Activated naive CD4-positive, alpha-beta T cell treated with anti-CD3 and anti-CD28 coated beads, Interleukin-2, amount 50 U/mL, for 16 hours (primary cell): Measurements from ENCODE around the gene PRIM2.
"Not testable (repeated sequence)": the region's sequence is repeated elsewhere in the genome, so short reads cannot be mapped to it uniquely, and the experiment has no call there.

Experiments used
- DNase-seq: peaks from one replicate; pipeline ENCODE4 v3.0.0-alpha.2; 2020

PRIM2 gene

DNA sequence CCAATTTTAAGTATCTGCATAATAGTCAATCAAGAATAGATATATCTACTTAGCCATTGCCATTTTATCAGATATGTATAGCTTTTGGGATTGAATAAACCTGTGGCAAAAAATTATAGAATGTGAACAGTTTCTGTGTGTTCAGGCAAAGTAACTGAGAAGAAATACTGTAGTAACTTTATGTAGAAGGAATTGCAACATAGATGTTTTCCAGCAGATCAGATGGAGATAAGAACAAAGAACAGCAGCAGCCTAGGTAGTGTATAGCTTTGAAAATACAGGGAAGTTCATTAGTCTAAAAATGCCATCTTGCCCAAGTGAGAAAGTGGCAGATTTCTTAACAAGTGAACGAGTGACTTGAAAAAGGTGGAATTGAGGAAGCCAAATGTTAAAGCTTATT, 197.7 kb downstream of the PRIM2 start:
- not testable (repeated sequence) for DNase-seq

DNA sequence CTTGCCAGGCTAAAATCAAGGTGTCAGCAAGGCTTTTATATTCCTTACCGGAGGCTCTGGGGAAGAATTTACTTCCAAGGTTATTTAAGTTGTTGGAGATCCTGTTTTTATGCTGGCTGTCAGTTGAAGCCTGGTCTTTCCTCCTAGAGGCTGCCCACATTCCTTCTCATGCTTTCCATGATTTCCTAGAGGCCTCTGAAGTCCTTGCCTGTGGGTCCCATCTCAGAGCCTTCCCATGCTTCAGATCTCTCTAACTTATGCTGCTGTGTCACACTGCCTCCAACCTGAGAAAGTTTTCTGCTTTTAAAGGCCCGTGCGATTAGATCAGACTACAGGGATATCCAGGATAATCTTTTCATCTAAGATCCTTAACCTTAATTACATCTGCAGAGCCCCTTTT, 198.4 kb downstream of the PRIM2 start:
- not testable (repeated sequence) for DNase-seq

DNA sequence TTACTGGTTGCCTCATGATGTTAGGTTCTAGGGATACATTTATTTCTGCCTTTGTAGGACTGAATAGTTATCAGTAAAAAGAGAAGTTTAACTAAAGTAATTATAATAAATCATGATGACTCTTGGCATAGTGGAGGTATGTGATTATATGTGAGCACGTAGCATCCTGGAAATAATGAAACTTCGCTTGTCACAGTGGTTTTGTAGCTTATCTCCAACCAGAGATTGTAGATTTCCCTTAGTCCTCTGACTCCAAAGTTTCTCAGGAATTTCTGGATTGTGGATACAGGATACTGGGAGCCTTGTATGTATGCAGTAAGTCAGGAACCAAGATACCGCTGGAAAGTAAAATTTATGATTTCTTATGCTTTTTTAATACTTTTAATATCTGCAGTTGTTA, 199.3 kb downstream of the PRIM2 start:
- DNase-seq: not testable (repeated sequence)

DNA sequence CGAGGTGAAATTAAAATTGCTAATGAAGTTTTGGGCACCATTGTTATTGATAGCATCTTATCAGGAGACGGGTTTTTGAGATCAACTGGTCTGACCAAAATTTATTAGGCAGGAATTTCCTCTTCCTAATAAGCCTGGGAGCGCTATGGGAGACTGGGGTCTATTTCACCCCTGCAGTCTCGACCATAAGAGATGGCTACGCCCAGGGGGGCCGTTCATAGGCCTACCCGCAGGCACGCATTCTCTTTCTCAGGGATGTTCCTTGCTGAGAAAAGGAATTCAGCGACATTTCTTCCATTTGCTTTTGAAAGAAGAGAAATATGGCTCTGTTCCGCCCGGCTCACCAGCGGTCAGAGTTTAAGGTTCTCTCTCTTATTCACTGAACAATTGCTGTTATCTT, 201.8 kb downstream of the PRIM2 start:
- not testable (repeated sequence) for DNase-seq

DNA sequence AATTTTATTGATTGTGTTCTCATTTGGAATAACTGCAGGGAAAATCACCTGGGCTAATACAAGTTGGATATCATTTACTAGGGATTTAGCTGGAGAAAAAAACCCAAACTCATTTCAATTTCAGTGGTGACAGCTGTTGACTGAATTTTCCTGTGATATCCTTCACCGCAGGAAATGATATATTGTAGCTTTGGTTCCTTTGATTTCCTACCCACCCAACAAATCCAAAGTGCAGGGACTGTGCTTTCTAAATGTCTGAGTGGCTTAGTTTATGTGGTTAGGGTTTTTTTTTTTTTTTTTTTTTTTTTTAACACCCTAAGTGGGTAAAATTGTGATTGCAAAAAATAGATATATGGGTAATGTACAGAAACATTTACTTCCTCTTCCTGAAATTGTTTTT, 203.7 kb downstream of the PRIM2 start:
- DNase-seq: not testable (repeated sequence)

DNA sequence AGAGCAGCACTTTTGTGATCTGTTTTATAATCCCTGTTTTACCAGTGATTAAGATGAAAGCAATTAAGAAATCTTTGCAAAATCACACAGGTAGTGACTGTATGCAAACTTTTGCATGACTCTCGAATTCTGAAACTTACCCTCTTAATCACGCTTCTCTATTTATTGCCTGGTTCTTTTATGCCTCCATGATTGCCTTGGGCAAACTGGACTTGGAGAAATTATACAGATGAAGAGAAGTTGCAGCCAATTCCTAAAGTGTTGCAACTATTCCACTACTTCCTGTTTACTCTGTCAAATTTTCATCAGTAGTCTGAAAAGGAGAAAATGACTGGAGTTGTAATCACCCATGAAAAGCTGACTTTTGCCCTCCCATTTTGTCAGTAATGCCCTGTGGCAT, 205.8 kb downstream of the PRIM2 start:
- not testable (repeated sequence) for DNase-seq

DNA sequence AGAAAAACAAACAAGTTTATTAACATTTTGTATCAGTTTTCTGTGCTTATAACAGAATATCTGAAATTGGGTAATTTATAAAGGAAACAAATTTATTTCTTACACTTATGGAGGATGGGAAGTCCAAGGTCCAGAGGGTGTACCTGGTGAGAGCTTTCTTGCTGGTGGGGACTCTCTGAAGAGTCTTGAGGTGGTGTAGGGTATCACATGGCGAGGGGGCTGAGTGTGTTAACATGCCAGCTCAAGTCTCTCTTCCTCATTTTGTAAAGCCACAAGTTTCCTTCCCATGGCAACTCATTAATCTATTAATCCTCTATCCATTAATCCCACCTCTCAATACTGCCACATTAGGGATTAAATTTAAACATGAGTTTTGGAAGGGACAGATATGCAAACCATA, 212.3 kb downstream of the PRIM2 start:
- not testable (repeated sequence) for DNase-seq

DNA sequence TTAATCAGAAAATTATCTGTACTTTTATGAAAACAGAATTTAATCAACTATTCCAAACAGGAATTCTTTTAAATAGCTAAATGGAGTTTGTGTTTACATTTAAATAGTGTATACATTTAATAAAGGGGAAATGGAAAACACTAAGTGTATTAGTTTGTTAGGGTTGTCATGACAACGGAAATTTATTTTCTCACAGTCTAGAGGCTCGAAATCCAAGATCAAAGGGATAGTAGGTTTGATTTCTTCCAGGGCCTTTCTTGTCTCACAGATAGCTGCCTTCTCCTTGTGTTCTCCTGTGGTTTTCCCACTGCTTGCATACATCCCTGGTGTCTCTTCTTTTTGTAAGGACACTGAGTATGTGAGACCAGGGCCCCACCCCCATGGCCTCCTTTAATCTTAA, 215.2 kb downstream of the PRIM2 start:
- not testable (repeated sequence) for DNase-seq

DNA sequence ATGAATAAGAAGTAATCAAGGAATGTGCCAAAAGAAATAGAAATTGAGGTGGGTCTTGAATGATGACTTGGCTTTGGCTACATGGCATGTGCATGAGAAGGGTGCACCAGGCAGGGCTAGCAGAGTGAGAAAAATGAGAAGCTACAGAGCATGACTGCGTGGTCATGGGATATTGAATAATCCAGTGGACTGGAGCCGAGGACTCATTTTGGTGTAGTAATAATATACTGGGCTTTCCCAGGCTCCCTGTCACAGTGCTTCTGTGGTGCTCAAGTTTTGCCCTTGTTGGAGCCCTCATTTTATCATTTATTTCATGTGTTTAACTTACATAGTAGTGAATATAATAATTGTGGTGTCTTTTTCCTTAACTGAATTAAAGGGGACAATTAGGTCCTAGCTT, 217.7 kb downstream of the PRIM2 start:
- not testable (repeated sequence) for DNase-seq

DNA sequence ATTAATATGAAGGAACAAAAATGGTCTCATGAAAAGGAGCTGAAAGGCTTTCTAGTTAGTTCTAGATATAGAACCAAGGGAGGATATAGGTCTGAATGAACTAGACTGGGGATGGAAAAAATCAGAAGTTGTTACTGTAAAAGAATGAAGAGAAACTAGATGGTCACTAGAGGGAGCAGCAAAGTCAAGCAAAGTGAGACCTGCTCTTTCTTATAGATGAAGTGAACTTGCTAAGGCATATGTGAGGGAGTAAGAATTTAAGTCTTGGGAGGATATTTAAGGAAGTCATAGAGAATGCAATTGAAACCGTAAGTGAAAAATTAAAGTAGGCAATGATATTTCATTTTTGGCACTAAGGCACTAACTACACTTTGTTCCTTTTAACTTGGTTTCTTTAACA, 218.6 kb downstream of the PRIM2 start:
- not testable (repeated sequence) for DNase-seq

DNA sequence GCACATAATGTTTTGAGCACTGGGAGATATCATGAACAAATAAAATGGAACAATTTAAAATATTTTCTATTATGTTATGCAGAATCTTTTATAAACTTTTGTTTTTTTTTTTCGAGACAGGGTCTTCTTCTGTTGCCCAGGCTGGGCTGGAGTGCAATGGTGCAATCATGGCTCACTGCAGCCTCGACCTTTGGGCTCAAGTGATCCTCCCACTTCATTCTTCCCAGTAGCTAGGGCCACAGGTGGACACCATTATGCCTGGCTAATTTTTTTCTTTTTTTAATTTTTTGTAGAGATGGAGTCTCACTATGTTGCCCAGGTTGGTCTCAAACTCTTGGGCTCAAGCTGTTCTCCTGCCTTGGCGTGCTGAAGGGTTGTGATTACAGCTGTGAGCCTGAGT, 220.5 kb downstream of the PRIM2 start:
- DNase-seq: not testable (repeated sequence)

DNA sequence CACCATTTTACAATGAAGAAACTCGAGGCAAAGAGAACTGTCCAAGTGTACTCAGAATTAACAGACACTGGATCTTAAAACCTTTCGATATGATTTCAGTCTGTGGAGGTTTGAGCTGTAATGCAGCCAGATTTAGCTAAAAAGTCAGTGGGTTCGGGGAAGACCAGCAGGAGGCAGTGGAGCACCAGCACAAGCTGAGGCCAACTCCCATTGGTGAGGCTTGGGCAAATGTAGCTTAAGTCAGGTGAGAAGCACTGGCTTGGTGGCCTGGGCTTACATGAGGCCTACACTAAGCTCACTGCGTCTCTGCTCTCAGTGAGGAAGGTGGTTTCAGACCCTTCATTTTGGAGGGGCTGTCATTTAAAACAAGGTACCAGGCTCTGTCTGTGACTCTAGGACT, 234.5 kb downstream of the PRIM2 start:
- DNase-seq: not testable (repeated sequence)

DNA sequence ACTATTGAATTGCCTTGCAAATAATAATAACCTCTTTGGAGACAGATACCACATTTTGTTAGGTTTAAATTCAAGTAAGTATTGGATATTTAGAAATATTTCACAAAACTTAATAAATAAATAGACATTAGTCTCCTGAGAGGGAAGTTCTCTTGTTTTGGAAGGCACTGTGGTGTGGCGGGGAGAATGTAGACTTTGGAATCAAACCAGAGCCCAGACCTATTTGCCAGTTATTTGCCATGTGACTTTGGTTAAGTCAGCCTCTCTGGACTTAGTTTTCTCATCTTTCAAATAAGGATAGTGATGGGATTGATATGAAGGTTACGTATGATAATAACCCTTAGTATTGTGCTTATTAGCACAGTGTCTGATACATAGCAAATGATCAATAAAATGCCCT, 240.4 kb downstream of the PRIM2 start:
- not testable (repeated sequence) for DNase-seq

DNA sequence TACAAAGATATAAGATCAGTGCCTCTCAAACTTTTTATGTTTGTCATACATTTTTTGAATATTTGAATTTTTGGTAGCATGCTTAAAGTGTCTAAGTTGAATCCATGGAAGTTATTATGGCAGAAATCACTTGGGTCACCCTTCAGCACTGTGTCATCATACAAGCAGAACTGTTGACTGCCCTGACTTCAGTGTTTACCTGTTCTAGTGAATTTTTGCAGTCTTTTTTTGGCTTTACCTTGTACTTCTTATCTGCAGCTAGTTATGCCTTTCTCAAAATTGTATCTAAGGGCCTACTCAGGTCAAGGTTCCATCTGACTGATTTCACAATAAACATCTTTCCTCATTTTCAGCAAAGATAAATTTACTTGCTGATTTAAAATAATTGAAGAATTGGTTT, 241.7 kb downstream of the PRIM2 start:
- not testable (repeated sequence) for DNase-seq

DNA sequence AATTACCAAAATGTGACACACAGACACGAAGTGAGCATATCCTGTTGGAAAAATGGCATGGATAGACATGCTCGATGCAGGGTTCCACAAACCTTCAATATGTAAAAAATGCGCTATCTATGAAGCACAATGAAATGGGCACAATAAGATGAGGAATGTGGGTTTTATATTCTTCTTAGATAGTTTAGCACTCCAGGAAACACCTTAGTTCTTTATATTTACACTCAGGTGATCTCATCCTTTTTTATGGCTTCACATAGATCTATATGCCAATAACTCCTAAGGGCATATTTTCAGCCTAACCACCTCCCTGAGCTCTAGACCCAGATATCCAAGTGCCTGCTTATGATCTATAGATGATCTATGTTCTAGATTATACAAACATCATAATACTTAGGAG, 244.8 kb downstream of the PRIM2 start:
- not testable (repeated sequence) for DNase-seq

DNA sequence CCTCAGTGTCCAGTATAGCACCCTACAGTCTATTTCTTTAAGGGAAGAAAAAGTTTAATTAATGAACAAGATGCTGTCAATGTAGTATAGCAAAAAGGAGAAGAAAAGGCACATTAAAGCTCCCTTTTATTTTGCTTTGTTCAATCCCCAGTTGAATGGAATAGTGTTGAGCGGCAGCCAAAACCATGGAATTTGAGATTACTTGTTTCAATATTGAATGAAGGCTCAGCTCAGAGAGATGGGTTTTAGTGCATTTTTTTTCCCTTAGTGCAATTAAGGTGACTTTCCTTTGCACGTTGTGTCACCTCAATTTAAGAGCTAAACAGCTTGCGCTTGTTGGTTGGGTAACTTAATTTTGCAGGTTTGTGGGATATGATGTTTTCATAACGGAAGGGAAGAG, 254.7 kb downstream of the PRIM2 start:
- DNase-seq: not testable (repeated sequence)

DNA sequence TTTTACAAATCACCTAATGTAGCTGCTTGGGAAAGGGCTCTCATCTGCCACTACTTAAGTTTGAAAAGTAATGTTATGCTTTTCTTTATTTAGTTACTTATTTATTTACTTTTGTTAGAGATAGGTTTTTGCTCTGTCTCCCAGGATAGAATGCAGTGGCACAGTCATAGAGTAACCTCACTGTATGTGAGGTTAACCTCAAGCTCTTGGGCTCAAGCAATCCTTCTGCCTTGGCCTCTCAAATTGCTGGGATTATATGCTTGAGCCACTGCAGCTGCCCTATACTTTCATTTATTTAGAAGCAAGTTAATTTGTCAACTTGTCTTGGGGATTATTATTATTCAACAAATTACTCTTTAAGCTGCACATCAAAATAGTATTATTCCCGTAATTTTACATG, 255.4 kb downstream of the PRIM2 start:
- not testable (repeated sequence) for DNase-seq

DNA sequence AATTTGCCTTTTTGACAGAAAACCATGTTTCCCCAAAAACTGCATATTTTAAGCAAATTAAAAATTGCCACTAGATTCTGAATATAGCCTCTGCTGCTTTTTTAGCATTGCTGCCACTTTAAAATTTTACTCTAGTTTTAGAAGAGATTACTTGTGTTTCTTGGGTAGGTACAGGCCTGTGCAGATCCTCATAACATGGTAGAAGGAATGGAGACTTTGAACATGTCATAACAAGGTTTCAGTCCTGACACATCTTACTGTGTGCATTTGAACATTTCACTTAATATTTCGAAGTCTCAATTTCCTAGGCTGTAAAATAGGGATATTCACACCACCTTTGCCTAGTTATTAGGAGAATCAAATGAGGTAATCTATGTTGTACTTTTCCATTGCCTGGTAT, 259.6 kb downstream of the PRIM2 start:
- not testable (repeated sequence) for DNase-seq

DNA sequence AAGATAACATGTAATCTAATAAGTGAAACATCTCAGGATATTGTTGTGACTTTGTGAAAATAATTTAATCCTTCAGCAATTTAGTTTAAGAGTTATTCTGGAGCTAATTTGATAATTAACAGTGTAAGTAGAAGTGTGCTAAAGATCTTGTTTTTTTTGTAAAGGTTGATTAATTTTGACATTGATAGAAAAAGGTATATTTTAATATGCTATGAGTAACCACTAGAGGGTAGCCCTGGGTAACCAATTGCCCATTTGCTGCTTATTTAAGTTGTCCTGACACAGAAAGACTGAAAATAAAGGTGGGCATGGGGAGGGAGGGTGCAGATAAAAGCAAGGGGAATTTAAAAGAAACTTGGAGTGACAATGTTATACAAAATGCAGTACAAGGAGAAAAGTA, 262.1 kb downstream of the PRIM2 start:
- not testable (repeated sequence) for DNase-seq

DNA sequence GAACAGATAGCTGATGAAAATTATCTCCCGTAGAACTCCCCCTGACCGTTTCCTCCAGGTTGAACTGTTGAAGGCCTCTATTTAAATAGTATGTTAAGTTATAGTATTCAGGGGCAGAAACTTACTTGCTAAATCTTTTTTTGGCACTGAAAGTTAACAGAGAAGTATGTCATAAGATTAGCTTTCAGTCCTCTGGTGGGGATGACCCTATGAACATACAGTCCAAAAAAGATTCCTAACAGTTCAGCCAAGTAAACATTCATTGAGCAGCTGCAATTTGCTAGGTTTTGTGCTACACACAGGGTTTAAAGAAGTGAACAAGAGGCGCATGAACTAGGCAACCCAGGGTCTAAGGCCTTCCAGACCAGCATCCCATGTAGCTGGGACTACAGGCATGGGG, 264.2 kb downstream of the PRIM2 start:
- DNase-seq: not testable (repeated sequence)

DNA sequence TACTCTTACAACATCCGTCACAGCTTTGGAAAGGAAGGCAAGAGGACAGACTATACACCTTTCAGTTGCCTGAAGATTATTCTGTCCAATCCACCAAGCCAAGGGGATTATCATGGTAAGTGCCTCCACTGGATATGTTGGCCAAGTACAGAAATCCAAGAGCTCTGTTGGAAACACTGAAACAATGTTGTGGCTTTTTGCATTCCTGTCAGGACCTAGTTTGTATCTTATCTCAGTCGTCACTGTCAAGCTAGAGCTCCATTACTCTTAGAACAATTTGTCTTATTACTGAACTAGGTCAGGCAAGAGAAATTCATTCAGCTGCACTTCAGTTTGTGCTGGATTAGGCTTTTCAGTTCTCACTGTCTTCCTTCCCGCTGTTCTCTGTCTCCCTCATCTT, 283.7 kb downstream of the PRIM2 start:
- DNase-seq: not testable (repeated sequence)

DNA sequence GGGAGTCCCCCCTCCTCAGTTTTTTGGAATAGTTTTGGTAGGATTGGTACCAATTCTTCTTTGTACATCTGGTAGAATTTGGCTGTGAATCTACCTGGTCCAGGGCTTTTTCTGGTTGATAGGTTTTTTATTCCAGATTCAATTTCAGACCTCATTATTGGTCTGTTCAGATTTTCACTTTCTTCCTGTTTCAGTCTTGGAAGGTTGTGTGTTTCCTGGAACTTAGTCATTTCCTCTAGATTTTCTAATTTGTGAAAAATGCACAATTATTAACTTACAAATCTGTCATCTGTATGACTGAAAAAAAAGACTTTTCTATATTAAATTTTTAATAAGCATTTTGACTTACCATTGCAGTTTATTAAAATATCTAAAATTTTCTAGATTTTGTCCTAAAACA, 287.9 kb downstream of the PRIM2 start:
- not testable (repeated sequence) for DNase-seq

DNA sequence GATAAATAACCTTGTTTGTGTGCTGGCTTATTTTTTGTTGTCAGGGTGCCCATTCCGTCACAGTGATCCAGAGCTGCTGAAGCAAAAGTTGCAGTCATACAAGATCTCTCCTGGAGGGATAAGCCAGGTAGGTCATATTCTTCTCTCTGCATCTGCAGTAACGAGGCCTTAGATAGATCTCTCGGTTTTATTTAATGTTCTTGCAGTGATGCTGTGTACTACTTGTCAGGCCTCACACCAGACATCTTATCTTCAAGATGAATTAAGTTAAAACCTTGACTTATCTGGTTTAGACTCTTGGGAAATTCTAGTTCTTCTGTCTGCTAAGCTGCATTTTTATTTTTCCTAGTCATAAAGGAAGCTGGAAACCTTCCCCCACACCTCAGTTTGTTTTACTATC, 288.9 kb downstream of the PRIM2 start:
- DNase-seq: not testable (repeated sequence)

DNA sequence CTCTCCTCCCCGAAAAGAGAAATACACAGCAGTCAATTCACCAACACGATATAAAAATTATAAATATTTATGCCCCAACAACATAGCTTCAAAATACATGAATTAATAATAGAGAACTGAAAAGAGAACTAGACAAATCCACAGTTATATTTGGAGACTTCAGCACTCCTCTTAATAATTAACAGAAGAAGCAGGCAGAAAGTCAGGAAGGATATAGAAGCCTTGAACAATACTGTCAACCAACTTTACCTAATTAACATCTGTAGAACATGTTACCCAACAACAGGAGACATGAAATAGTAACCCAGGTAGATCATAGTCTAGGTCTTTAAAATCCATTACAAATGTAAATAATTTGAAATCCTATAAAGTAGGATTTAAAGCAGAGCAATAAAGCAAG, 293.2 kb downstream of the PRIM2 start:
- DNase-seq: not testable (repeated sequence)

DNA sequence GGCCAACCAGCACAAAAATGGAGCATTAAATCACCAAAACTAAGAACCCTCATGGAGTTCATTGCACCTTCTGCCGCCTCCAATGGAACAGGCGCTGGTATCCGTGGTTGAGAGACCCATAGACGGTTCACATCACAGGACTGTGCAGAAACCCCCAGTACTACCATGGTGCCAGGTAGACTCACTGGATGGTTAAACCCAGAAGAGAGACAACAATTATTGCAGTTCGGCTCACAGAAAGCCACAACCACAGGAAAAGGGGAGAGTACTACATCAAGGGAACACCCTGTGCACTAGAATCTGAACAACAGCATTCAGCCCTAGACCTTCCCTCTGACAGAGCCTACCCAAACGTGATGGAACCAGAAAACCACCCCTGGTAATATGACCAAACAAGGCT, 301.5 kb downstream of the PRIM2 start:
- DNase-seq: not testable (repeated sequence)

DNA sequence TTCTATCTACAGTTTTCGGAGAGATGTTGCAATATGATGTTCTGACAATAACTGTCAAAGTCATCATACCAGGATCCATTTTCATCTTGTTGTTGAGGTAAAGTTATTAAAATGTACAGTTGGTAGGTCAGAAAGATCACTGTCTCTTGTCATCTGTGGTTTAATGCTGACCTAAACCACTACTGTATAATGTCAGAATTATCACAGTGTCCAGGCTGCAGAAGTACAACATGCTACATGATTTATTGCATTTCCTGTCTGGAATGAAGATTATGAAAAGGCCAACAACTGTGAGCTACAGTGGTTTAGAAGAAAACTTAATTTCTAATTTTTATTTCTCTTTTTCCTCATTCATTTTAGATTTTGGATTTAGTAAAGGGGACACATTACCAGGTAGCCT, 314.3 kb downstream of the PRIM2 start:
- not testable (repeated sequence) for DNase-seq
